Activated T-helper 1 cell treated with anti-CD3 and anti-CD28 coated beads, Interleukin-2, amount 50 U/mL, for 16 hours (primary cell): ENCODE data around the gene CUX1.
A peak's percentile ranks its signal among the peaks of the same experiment; 100 is the strongest.
"Not testable (repeated sequence)": the region's sequence is repeated elsewhere in the genome, so short reads cannot be mapped to it uniquely, and the experiment has no call there.

ENCODE experiments used
- DNase-seq, 2 donors: peaks; one replicate each; pipeline ENCODE4 v3.0.0-alpha.2; 2020; ENCODE audit warnings: low read depth in 1 of 2, low spot score in 1 of 2

The CUX1 gene

GRCh38 chr7:101792682-101793071 lies 24.7 kb upstream of the CUX1 start:
- not testable (repeated sequence) for DNase-seq

DNA sequence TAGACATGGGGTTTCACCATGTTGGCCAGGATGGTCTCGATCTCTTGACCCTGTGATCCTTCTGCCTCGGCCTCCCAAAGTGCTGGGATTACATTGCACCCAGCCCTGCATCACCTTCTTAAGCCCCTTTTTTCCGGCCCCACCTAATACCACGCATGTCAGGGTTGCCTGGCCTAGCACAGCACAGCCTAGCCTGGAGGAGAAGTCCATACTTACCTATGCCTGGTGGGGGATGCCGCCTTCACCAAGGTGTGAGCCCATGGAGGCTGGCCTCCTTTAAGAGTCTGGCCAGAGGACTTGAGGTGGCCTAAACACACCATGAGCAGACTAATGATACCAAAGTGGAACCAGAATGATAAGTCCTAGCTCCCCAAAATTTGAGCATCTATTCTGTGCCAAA lies 22.0 kb upstream of the CUX1 start:
- no peak for DNase-seq

- not testable (repeated sequence) for DNase-seq
Measured at GRCh38 chr7:101798173-101798572, 19.3 kb upstream of the CUX1 start.

- DNase-seq, result no peak
Measured at GRCh38 chr7:101803203-101804087, 14.0 kb upstream of the CUX1 start.

- DNase-seq, result no peak
Measured at GRCh38 chr7:101804088-101804963, 13.1 kb upstream of the CUX1 start.

DNA sequence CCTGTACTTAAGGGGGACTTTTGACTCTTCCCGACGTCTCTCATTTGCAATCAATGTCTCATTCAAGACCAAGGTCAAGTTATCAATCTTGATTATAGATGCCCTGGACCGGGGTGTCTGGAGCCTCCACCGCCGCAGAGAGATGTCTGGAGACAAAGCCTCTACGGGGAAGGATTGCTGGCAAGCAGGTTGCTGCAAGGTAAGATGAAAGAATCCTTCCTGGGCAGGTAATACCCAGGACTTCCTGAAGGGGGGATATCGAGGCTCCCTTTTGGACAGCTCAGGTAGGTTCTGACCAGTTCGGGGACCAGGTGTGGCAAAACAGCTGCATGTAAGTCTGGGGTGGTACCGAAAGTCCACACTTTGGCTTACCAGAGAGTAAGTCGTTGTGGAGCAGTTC lies 12.5 kb upstream of the CUX1 start:
- no peak for DNase-seq

- DNase-seq, result no peak
Measured at GRCh38 chr7:101812595-101812994, 4.8 kb upstream of the CUX1 start.

DNA sequence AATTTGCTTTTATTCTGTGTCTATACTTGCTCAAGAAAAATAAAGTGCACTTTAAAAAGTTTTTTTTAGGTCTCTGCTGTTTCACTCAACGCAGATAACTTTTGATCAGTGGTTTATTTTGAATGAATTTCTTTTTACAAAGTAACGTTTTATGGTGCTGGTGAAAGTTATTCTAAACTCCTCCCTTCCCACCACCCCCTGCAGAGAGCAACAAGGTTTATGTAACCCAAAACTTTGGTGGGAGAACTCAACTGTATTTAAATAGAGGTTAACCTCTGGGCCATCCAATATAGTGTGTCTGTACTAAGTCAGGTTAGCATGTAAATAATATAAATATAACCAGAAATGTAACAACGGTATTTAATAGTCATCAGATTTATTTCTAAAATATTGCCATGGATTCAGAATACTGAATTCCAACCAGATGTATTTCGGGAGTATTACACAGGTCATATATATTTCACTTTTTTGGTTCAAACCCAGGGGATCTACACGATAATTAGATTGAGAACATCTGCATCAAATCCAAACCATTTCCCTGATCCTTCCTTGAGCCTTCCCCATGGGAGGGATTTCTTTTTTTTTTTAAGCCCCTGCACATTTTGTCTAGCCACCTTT lies 3.9 kb upstream of the CUX1 start:
- no peak for DNase-seq

- DNase-seq, result peak in 1 of 2 donors; percentile 47
Measured at GRCh38 chr7:101814081-101814990, 3.1 kb upstream of the CUX1 start.

- DNase-seq, result peak in 1 of 2 donors; percentile 60
Measured at GRCh38 chr7:101814991-101815825, 2.2 kb upstream of the CUX1 start.

DNA sequence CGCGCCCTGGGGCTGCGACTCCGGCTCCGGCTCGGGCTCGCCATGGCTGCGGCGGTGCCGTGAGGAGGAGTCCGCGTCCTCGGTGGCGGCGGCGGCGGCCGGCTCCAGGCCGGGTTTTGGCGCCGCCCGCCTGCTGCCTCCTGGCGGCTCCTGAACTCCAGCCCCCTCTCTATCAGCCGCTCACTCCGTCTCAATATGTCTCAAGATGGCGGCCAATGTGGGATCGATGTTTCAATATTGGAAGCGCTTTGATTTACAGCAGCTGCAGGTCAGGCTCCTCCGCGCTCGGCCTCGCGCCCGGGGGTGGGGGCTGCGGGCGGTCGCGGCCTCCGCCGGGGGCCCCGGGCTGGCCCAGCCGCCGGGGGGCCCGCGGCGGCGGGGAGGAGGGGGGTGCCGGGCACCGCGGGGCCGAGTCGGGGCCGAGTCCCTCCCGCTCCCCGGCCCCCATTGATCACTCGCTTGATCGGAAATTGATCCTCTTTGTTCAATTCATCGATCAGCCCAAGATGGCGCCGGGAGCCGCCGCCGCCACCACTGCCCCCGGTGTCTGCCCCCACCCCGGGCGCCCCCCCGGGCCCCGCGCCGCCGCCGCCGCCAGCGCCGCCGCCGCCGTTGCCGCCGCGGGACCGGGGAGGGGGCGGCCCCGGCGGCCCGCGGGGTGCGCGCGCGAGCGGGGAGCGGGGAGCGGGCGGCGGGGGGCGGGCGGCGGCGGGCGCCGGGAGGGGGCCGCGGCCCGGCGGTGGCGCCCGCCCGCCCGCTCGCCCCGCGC lies 1.4 kb upstream of the CUX1 start:
- DNase-seq, result peak; percentile 31 to 60

DNA sequence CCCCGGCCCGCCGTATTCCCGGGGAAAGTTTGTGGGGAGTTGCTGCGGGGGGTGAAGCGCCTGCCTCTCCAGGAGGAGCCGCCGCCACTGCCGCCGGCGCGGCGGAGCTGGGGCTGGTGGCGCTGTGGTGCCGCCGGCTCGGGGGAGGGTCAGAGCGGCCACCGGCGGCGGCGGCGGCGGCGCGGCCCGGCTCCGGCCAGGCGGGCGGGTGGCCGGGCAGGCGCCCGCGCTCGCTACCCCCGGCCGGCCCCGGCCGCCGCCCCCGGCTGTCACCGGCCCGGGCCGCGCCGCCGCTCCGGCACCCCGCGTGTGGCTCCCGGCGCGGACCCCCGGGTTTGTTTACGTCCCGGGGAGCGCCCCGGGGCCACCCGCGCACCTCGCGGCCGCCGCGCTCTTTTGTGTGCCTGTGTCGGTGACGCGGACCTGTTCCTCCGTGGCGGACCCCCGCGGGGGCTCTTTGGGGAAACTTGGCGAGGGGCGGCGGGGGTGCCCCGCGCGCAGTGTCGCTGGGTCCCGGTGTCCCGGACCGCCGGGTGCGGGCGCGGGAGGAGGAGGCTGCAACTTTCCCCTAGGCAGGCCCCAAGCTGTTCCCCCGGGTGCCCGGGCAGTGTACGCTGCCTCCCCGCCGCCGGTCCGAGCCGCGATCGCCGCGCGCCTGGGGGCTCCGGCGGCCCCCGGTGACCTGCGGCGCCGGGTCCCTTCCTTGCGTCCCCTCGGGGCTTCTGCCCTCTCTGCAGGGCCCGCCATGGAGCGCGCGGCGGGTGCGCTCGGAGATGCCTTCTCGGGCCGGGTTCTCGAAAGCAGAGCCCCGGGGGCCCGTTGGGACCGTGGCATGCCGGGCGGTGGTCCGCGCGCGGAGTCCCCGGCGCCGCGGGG lies 593 bp upstream of the CUX1 start:
- no peak for DNase-seq

- no peak for DNase-seq
Measured at GRCh38 chr7:101818287-101819071, 1.1 kb downstream of the CUX1 start.

DNA sequence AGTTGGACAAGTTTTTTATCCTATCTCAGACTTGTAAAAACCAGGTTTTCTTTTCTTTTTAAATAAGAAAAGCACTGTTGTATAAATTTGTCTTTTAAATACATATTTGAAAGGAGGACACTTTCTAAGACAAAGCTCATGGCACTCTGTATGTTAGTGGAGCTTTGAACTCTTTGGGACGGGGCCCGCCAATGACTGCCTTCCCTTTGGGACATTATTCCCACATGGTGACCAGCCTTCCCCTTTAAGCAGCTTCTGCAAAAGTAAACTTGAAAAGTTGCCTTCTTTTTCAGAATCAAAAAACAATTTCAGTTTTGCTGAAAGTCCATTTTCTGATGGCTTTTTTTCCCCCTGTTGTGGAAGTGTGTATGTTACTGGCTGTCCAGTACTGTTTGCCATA lies 1.8 kb downstream of the CUX1 start:
- no peak for DNase-seq

DNA sequence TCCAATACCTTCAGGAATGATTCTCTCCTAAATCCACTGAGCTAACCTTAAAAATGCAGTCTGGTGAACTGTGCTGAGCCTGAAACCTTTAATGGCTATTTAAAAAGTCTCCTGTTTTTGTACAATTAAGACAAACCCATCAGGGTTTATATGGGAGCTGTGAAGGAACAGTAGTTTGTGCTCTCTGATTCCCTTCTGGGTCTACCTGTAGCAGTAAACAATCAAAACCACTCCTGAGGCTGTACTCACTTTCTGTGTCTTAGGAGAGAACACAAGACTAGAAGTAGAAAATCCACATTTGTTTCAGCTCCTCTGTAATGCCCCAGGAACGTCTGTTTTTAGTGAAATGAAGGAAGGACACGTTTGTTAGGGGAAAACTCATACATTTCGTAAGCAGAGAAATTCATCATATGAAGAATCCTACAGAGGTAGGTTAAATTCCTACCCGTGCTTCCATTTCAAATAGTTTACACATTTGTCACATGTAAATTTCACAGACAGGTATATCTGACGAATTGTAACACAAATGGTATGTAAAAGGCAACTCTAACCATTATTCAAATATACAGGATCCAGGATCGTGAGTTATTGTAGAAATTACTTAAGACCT lies 2.6 kb downstream of the CUX1 start:
- DNase-seq, result no peak

DNA sequence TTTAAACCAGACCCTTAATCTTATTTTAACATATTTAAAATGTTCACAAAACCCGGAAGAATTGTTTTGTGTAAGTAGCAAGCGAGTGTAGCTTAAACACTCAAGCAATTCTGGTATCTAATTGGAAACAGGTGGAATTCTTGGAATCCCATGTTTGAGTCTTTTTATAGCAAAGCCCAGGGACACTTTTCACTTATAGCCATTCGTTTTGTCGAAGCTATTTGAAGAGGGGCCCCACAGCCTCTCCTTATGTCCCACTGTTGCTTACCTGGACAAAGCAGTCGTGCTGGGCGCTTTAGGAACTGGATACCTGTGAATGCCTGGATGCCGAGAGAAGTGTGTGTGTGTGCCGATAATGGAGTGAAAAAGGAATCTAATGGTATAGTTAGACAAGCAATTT lies 3.3 kb downstream of the CUX1 start:
- DNase-seq, result no peak

DNA sequence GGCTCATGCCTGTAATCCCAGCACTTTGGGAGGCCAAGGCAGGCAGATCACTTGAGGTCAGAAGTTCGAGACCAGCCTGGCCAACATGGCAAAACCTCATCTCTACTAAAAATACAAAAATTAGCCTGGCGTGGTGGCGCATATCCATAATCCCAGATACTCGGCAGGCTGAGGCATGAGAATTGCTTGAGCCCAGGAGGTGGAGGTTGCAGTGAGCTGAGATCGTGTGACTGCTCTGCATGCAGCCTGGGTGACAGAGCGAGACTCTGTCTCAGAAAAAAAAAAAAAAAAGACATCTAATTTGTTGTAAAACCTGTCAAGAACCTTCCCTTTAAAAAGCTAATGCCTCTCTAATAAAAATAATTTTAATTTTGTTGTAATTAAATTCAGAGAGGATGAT lies 5.2 kb downstream of the CUX1 start:
- not testable (repeated sequence) for DNase-seq
